Measurements from ENCODE around the gene GMDS.

Gene GMDS

GRCh38 chr6:1636971-1637871, 608.2 kb downstream of the GMDS start:
- DNase-seq = no peak

- DNase-seq = no peak
Observed at GRCh38 chr6:1636272-1636825, 609.1 kb downstream of the GMDS start.

GRCh38 chr6:1635305-1636010, 609.9 kb downstream of the GMDS start:
- DNase-seq = no peak

- DNase-seq = no peak
Observed at GRCh38 chr6:1634081-1634480, 611.3 kb downstream of the GMDS start.

GRCh38 chr6:1633366-1634021, 611.9 kb downstream of the GMDS start:
- DNase-seq = no peak

- no peak for DNase-seq
Observed at GRCh38 chr6:1631251-1631650, 614.2 kb downstream of the GMDS start.

- DNase-seq = no peak
Observed at GRCh38 chr6:1630771-1631217, 614.6 kb downstream of the GMDS start.

GRCh38 chr6:1630212-1630770, 615.1 kb downstream of the GMDS start:
- no peak for DNase-seq

- no peak for DNase-seq
Observed at GRCh38 chr6:1629316-1629715, 616.1 kb downstream of the GMDS start.

GRCh38 chr6:1627827-1628560, 617.4 kb downstream of the GMDS start:
- no peak for DNase-seq

- no peak for DNase-seq
Observed at GRCh38 chr6:1626481-1626880, 618.9 kb downstream of the GMDS start.

GRCh38 chr6:1625794-1626435, 619.5 kb downstream of the GMDS start:
- no peak for DNase-seq

- DNase-seq = no peak
Observed at GRCh38 chr6:1624851-1625781, 620.3 kb downstream of the GMDS start.

- DNase-seq = no peak
Observed at GRCh38 chr6:1624058-1624850, 621.2 kb downstream of the GMDS start.

- DNase-seq = no peak
Observed at GRCh38 chr6:1623769-1624057, 621.7 kb downstream of the GMDS start.

GRCh38 chr6:1622851-1623768, 622.3 kb downstream of the GMDS start:
- no peak for DNase-seq

- DNase-seq = no peak
Observed at GRCh38 chr6:1622220-1622850, 623.1 kb downstream of the GMDS start.

All from C1 segment of cervical spinal cord (tissue), 14 donors.